Cardiac fibroblast (primary cell): ENCODE results near the gene LCAT.
A peak's percentile ranks its signal among the peaks of the same experiment; 100 is the strongest.
"Not testable (repeated sequence)": the region's sequence is repeated elsewhere in the genome, so short reads cannot be mapped to it uniquely, and the experiment has no call there.

ENCODE experiments used
- DNase-seq, 2 donors: peaks; one replicate each; pipeline versions ENCODE4 v3.0.0 to v3.0.0-alpha.2; 2010; ENCODE audit warnings: low read depth in 2 of 2
- H3K4me3 ChIP-seq, 2 donors: replicated peaks in 1 of 2; 1 replicate in 1 of 2; 2 replicates in 1 of 2; pipeline ENCODE4 v1.5.1; 2011; ENCODE audit warnings: low read depth in 2 of 2, low read length in 2 of 2, mild to moderate bottlenecking in 2 of 2, moderate library complexity in 1 of 2
- CTCF ChIP-seq: IDR thresholded peaks from one replicate; pipeline ENCODE4 v1.5.1; 2011; ENCODE audit warnings: low read depth, mild to moderate bottlenecking, low read length, inconsistent platforms

Gene LCAT

DNA sequence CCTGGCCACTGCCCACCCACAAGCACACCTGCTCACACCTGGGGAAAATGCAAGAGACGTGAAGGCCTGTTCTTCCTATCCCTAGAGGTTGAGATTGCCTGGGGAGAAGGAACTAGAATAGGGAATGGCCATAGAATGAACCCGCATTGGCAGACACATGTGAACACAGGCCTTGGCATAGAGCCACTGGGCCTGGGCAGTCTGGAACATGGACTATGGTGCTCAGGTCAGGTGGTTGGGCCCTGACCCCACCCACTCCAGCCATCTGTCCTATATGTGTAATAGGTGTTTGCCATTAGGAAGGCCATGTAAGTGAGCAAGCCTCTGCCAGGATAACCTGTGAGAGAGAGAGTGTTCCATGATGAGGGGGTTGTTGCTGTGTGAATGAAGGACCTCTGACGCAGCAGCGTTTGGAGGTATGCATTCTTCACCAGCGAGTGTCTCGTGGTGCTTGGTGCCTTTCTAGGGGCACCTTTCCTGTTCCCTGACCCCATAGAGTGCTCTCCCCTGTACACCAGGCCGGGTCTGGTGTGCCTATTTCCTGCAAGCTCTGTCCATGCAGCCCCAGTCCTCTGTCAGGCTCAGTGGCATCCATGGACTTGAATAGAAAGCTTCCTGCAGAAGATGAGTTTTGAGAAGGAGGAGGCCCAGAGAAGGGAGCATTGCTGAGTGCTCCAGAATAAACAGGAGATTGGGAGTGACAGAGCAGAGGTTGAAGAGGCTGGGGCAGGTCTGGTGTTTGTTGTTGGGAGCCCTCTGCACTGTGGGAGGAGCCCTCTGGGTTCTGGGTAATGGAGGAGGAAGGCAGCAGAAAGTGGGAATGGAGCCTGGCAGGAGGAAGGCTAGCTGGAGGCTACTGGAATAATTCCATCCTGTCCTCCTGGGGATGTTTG lies 27.8 kb downstream of the LCAT start:
- DNase-seq: no peak
- H3K4me3 ChIP-seq: no peak overlapping the region
- TF ChIP-seq CTCF: no peak

- DNase-seq, H3K4me3 ChIP-seq: not testable (repeated sequence)
Observed at GRCh38 chr16:67915496-67915769, 28.5 kb downstream of the LCAT start.

DNA sequence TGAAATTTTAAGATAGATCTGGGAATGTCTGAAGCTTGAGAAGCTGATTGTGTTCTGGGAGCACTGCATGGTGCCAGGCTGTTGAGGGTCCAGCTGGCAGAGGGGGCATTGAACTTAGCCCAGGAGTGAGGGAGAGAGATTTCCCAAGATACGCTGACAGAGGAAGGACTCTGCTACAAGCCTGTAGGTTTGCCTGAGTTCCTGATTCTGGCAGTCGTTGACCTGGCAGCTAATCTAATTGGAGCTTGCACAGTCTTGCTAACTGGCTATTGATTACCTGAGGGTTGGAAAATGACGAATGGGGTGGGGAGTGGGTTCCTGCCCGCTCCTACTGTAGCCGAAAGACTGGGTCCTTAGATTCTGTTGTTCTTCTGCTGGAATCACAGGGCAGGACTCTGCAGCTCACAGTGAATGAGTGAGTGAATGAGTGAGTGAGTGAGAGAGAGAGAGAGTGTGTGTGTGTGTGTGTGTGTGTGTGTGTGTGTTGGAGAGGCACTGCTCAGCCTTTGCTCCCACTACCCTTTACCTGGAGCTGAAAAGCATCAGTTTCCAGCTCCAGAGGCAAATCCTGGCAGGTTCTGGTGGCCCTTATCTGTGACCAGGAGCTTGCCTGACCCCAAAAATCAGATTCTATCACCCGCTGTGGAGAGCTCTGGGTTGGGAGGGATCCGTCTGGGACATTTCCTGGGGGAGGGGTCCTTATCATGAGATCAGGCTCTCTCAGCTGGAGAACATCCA lies 29.0 kb downstream of the LCAT start:
- no peak for DNase-seq
- H3K4me3 ChIP-seq: no peak overlapping the region
- no peak for TF ChIP-seq CTCF

GRCh38 chr16:67910158-67910557 lies 33.8 kb downstream of the LCAT start:
- peak; percentile 39 to 72 for DNase-seq
- no peak for TF ChIP-seq CTCF
- no peak overlapping the region for H3K4me3 ChIP-seq

DNA sequence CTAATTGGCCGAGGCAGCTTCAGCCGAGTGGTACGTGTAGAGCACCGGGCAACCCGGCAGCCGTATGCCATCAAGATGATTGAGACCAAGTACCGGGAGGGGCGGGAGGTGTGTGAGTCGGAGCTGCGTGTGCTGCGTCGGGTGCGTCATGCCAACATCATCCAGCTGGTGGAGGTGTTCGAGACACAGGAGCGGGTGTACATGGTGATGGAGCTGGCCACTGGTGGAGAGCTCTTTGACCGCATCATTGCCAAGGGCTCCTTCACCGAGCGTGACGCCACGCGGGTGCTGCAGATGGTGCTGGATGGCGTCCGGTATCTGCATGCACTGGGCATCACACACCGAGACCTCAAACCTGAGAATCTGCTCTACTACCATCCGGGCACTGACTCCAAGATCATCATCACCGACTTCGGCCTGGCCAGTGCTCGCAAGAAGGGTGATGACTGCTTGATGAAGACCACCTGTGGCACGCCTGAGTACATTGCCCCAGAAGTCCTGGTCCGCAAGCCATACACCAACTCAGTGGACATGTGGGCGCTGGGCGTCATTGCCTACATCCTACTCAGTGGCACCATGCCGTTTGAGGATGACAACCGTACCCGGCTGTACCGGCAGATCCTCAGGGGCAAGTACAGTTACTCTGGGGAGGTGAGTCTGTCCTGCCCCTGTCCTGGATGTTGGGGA lies 34.7 kb downstream of the LCAT start:
- H3K4me3 ChIP-seq: no peak overlapping the region
- no peak for TF ChIP-seq CTCF
- no peak for DNase-seq

GRCh38 chr16:67907397-67908180 lies 36.3 kb downstream of the LCAT start:
- TF ChIP-seq CTCF: no peak
- no peak for DNase-seq

More at GRCh38 chr16:67907397-67908180, 36.3 kb downstream of the LCAT start:
- H3K4me3 ChIP-seq: no peak overlapping the region
